T1000 (cell line): ENCODE data around the gene CIAO2B.
"Not testable (repeated sequence)": the region's sequence is repeated elsewhere in the genome, so short reads cannot be mapped to it uniquely, and the experiment has no call there.

Experiments
- DNase-seq: peaks from one replicate; lab custom pipeline; 2025; ENCODE audit warnings: mixed read lengths; lab: John Stamatoyannopoulos, UW

Gene CIAO2B

GRCh38 chr16:66936889-66937554, 2.8 kb upstream of the CIAO2B start:
- no peak for DNase-seq

- no peak for DNase-seq
Observed at GRCh38 chr16:66936462-66936861, 2.3 kb upstream of the CIAO2B start.

DNA sequence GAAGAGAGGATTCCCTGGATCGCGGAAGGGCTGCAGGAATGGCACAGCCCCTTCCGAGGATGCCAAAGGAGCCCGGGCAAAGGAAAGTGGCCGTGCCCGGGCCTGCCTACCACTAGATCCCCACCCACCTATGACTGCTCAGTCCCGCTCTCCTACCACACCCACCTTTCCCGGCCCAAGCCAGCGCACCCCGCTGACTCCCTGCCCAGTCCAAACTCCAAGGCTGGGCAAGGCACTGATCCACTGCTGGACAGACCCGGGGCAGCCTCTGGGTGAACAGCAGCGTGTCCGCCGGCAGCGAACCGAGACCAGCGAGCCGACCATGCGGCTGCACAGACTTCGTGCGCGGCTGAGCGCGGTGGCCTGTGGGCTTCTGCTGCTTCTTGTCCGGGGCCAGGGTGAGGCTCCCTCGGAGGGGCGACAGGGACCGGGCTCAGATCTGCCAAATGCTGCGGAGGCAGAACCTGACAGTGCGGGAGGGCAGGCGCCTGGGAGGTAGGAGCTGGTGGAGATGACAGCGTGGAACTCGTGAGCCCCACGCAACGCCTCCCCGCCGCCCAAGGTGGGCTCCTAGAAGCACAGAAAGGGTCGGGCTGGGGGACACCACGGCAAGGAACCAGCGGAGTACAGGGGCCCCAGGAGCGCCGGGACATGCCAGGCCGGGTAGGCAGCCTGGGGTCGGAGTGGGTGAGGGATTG, 1.3 kb upstream of the CIAO2B start, which contains the start of gene CES2:
TSS of gene CES2 (plus strand) at position 203 of the 698 bp plus-strand sequence. CDS start at position 323, 120 bp downstream.
- no peak for DNase-seq

GRCh38 chr16:66934839-66935313, 674 bp upstream of the CIAO2B start:
- DNase-seq, result not testable (repeated sequence)

GRCh38 chr16:66933776-66934137, 445 bp downstream of the CIAO2B start:
- no peak for DNase-seq

- DNase-seq, result no peak
Observed at GRCh38 chr16:66932076-66932475, 2.1 kb downstream of the CIAO2B start.

GRCh38 chr16:66931665-66932064, 2.5 kb downstream of the CIAO2B start:
- DNase-seq, result no peak

DNA sequence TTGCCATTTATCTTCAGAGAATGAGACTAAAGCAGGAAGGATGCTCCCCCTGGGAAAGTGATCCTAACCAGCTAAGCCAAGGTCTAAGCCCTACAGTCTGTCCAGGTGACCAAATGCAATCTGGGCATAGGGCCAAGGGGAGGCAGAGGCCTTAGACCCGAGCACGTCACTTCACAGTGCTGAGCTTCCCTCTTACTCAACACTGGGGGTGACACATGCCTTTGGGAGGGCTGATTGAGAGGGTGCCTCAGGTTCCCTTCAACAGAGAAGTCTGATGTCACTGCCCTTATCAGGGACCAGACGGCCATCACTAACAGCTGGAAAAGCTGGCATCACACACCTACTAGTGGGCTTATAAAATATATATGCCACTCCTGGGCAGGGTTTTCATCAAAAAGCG, 4.0 kb downstream of the CIAO2B start:
- DNase-seq, result no peak

GRCh38 chr16:66928702-66929388, 5.4 kb downstream of the CIAO2B start:
- DNase-seq, result no peak

DNA sequence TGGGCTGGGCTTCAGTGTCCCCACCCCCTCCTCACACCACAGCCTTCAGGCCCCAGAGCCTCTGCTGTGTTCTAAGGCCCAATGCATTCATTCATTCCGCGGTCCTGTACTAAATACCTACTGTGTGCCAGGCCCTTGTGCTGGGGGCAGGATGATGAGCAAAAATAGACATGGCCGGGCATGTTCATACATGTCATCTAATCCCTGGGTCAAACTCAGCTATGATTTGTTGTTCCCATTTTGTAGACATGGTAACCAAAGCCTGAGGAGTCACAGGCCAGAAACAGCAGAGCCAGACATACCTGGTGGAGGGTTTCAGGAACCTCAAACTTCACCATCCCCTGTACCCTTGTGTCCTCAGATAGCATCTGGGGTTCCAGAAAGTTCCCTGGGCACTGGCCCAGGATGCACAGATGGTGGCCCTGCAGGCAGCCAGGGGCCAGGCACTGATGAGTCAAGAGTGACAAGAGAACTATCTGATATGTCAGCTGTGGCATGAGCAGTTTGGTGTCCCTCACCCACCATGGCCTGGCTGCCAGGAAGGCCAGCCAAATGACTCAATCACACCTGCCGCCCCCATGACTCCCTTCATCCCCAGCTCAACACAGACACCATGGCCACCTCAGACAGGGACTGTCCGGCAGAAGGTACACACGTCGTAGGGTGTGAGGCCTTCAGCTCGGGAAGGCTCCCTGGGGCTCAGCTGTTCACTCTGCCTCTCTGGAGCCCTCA, 6.1 kb downstream of the CIAO2B start:
- no peak for DNase-seq

- peak; percentile 89 for DNase-seq
Observed at GRCh38 chr16:66926961-66927436, 7.2 kb downstream of the CIAO2B start.

GRCh38 chr16:66926171-66926947, 7.8 kb downstream of the CIAO2B start:
- DNase-seq, result no peak

GRCh38 chr16:66925322-66925840, 8.8 kb downstream of the CIAO2B start, which contains the start of gene RRAD:
TSS of gene RRAD (minus strand) at chr16:66925535. CDS start at chr16:66925179, 356 bp downstream.
- DNase-seq, result no peak

DNA sequence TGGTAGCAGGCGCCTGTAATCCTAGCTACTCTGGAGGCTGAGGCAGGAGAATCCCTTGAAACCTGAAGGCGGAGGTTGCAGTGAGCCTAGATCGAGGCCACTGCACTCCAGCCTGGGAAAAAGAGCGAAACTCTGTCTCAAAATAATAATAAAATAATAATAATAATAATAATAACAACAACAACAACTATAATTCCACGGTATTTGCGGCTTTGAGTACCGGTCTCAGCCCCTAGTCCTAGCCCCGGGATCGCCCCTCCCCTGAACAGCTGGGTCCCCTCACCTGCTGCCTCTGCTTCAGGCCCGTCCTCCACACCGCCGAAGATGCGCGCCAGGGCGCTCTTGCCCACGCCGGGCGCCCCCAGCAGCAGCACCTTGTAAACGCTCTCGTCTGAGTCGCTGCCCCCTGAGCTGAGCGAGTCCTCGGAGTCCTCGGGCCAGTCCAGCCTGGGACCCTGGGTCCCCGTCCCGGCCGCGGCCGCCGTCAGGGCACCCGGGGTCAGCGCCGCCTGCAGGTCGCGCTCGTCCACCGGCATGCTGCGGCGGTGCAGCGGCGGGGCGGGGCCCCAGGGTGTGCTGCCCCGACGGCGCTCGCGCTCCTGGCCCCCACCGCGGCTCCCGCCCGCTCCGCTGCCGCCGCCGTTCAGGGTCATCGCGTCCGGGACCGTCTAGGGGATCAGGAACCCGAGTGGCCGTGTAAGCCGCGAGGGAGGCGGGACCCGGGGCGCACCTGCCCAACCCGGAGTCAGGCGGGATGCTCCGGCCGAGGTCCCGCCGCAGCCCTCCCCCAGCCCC, 9.5 kb downstream of the CIAO2B start:
- DNase-seq, result no peak

DNA sequence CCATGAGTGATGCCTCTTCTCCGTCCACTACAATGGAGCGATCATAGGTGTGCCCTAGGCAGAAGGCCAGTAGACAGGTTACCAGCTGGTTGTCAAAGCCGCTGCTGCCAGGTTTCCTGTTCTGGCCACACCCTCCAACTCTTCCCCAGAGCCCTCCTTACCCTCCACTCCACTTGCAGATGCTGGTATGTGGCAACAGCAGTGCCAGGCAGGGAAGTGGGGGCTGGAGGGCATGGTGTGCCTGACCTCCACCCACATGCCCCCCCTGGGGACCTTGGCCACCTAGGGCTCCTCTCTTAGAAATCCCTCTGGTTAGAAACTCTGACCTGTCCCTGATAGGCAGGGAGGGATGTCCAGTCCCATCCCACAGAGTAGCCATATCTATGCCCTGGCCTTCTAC, 10.3 kb downstream of the CIAO2B start:
- no peak for DNase-seq

- DNase-seq, result no peak
Observed at GRCh38 chr16:66923247-66923731, 10.9 kb downstream of the CIAO2B start.

DNA sequence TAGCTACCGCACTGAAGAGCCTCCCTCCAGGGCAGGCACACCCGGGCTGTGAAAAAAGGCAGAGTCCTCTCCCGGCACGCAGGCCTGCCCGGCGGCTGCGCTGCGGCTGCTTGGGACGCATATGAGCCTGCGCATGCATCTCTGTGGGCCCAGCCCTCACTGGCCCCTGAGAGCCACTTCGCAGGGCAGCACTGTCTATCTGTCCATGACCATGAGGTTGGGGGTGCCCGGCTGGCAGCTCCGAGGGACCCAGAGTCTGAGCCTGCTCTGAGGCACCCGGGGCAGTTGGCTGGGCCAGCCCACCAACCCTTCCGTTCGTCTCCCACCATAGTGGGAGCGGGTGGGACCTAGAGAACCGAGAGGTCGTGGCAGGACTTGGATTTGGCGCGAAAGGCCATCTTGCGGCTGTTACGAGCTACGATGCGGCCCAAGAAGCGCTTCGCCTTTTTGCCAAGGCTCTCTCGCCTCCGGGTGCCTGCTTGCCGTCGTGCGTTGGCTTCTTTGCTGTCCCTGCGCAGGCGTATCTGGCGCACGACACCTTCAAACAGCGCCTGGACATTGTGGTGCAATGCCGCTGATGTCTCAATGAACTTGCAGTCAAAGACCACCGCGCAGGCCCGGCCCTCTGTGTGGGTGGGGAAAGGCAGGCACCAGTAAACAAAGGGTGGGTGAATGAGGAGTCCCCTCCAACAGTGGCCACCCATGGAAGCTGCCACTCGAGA, 12.3 kb downstream of the CIAO2B start:
- no peak for DNase-seq

DNA sequence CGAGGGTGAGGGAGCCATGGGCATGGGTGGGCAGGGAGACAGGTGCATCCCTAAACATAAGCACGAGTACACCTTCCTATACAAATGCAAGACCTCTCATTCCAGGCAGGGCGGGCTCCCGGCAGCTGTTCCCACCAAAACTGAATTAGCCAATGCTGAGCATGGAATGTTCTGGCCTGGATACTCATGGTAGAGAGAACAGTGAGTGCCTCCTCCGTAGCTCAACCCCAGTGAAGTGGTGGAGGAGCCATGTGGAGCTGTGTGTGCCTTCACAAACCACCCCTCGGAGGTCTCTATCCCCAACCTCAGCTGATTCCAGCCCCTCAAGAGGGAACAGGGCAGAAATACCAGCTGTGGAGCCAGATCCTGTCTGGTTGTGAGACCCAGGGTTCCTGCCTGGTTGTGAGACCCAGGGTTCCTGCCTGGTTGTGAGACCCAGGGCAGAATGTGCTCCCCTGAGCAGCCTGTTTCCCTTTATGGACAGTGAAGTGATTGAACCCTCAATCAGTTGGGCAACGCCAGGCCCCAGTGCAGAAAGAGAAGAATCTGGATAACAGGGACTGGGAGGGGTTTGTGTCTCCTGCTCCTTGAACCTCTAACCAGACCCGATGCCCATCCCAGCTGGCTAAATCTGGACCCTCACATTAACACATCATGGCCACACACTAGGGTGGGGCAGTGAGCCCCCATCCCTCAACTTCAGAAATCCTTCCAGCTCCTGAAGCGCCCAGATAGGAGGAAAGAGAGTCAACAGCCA, 13.1 kb downstream of the CIAO2B start:
- DNase-seq, result no peak

- no peak for DNase-seq
Observed at GRCh38 chr16:66920299-66920590, 14.0 kb downstream of the CIAO2B start.
